IPS DF 4.7 (cell line): ENCODE data around the gene CLEC2D.
A peak's percentile ranks its signal among the peaks of the same experiment; 100 is the strongest.
"Not testable (repeated sequence)": the region's sequence is repeated elsewhere in the genome, so short reads cannot be mapped to it uniquely, and the experiment has no call there.

ENCODE experiments used
- DNase-seq: peaks from one replicate; pipeline ENCODE4 v3.0.0-alpha.2; 2013; ENCODE audit warnings: low spot score; ENCODE audit errors: extremely low read depth

Gene CLEC2D

DNA sequence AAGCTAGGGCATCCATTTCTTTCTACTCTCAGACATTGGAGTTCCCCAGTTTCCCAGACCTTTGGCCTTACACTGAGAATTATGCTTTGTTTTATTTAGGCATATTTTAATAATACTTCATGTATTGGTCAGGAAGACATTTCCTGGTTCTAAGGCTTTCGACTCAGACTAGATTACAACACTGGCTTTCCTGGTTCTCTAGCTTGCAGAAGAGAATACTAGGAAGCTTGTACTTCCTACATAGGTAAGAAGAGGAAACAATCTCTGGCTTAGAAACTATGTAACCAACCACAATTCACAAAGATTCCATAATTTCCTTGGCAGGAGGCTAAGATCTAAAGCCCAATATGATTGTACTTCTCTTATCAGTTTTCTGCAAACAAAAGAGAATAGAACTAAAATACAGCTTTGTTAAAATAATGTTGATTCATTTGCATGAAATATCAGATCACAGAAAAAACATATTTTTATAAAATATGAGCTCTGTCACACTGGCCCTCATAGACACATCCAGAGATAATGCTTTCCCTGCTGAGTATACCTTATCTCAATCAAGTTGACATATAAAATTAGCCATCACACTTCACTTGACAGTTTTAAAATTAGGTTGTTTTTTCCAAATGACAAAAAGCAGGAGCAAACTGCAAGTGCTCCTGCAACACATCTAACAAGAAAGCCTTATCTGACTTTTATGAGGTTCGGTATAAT, 30.5 kb downstream of the CLEC2D start:
- no peak for DNase-seq

DNA sequence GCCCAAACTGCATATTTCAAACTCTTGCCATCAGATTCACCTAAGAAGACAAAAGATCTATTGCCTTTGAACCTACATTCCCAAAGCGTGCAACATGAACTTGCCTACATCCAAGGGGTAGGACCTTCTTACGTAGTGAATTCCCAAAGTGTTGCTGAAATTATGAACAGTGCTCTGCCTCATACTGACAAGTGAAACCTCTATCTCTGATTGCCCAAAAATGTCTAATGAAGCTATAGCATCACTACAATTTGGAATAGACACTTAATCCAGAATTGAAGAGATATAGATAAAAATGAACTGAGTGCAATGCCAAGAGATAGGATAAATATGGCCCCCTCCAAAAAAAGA, 31.1 kb downstream of the CLEC2D start:
- no peak for DNase-seq

DNA sequence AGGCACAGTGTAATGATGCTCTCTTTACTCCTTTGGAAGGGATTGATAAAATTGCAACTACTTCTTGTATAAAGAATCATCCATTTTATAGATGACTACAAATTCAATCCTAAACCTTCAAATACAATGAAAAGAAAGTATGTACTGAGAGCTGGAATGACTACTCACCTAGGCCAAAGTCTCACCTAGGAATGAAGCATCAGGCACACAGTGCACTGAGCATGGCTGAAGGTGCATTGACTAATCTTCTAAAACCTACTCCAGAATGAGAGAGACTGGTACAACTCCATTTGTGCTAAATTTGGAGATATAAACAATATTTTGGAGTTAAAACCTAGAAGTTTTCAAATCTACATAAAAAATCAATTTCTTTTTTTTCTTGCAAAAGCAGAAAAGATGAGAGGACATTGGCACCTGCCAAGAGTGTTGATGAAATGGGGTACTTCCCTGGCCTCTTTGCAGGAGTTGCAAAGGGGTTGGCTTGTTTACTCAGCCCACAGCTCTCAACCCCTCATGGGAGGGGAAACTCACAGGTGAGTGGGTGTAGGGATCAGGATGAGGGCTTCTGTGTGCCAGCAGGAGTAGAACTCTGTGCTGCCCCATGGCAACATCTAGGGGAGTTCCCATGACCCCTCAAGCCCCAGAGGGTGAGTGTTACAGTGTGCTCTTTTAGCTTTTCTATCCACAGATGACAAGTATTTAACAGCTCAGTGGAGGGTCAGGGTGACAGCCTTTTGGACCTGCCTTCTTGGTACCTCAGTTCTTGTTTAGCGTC, 32.1 kb downstream of the CLEC2D start:
- no peak for DNase-seq

GRCh38 chr12:9702255-9702654, 32.7 kb downstream of the CLEC2D start:
- no peak for DNase-seq

DNA sequence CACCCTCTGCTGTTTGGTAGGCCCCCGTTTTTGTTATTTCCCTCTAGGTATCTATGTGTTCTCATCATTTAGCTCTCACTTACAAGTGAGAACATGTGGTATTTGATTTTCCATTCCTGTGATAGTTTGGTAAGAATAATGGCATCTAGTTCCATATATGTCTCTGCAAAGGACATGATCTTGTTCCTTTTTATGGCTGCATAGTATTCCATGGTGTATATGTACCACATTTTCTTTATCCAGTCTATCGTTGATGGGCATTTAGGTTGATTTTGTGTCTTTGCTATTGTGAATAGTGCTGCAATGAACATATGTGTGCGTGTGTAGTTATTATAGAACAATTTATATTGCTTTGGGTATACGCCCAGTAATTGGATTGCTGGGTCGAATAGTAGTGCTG, 35.0 kb downstream of the CLEC2D start:
- DNase-seq, result not testable (repeated sequence)

GRCh38 chr12:9706086-9706685, 36.7 kb downstream of the CLEC2D start:
- DNase-seq, result no peak

GRCh38 chr12:9707356-9707755, 37.8 kb downstream of the CLEC2D start:
- no peak for DNase-seq

DNA sequence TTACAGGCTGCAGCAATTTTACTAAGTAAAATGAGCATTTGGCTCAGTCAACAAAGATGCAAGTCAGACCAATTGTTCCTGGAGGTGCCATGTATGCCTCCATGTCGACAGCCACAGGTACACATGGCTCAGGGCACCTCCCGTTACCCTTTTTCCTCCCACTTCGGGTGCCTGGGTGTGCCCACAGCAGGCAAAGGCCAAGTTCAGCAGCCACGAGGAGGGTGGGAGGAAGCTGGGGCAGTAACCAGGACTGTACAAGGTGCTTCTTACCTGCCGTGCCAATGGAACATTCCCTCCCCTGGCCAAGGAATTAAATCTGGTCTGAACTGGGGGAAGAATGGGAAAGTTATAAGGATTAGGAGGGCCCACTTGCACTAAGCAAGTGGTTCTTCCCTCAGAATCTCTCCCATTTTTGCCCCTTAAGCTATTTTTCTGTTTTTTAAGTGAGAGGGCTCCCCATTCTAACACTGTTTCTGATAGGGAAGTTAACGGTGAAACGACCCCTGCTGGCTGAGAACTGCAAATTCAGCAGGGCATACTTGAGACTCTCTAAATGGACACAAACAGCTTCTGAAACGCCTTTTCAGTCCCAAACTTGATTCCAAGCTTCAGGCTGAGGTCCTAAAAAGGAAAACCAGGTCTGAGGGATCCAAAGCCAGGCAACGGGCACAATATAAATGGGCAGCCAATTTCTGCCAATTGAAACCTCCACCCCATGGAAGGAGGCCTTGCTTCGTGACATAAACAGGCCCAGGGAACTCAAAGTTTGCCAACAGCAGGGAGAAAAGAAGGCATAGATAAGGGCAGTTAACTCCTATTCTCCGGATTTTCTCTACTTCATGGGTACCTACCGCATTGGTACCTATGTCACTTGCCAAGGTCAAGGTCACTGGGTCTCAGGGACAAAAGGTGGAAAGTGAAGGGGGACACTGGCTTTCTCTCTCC, 38.6 kb downstream of the CLEC2D start:
- peak; percentile 46 for DNase-seq

GRCh38 chr12:9708853-9709252, 39.3 kb downstream of the CLEC2D start:
- DNase-seq, result no peak

DNA sequence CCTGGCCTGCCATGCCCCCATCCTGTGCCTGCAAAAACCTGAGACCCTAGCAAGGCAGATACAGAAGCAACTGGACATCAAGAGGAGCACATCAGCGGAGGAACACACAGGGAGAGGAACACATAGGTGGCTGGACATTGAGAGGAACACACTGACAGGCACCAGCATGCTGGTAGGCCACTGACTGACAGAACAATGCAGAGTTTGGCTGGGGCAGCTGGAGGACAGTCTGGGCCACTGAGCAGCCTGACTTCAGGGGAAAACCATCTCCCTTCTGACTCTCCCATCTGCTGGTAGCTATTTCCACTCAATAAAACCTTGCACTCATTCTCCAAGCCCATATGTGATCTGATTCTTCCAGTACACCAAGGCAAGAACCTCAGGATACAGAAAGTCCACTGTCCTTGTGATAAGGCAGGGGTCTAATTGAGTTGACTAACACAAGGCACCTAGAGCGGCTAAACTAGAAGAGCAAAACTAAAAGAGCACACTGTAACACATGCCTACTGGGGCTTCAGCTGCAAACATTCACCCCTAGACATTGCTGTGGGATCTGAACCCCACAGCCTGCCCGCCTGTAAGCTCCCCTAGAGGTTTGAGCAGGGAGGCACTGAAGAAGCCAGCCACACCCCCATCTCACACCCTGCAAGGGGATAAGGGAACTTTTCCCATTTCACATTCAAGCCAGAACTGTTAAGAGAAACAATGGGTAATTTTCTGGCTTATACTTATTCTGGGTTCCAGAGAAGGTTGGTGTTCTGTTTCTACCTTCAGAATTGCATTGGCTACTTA, 41.3 kb downstream of the CLEC2D start:
- DNase-seq, result no peak

DNA sequence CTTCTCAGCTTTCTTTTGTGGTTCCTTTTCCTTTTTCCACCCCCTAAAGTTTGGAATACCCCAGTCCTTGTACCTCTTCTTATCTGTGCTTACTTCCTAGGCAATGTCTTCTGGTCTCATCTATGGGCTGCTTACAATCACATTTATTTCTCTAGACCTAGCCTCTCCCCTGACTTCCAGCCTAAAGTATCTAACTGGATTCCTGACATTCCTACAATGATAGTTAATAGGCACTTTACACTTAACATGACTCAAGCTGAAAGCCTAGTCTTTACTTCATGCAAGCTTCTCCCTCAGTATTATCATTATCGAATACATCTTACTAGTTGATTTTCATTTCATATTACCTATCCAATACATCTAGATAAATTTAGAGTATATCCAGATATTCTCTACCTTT, 42.2 kb downstream of the CLEC2D start:
- DNase-seq, result no peak

DNA sequence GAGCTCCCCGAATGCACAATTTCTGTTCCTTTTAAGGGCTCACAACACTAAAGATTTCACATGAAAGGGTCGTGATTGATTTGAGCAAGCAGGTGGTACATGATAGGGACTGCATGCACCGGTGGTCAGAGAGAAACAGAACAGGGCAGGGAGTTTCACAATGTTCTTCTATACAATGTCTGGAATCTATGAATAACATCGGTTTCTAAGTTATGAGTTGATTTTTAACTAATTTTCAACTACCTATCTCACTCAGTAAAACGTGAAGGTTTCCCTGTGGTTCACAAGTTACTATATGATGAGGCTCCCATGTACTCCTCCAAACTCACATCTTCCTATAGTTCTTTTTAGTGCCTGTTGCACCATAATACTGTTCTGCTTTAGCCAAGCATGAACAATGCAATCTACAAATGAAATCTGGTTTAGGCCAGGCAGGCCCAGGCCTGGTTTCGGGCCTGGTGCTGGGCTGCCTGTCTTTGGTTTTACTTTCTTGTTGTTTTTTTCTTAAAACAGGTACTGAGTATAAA, 43.6 kb downstream of the CLEC2D start:
- not testable (repeated sequence) for DNase-seq

DNA sequence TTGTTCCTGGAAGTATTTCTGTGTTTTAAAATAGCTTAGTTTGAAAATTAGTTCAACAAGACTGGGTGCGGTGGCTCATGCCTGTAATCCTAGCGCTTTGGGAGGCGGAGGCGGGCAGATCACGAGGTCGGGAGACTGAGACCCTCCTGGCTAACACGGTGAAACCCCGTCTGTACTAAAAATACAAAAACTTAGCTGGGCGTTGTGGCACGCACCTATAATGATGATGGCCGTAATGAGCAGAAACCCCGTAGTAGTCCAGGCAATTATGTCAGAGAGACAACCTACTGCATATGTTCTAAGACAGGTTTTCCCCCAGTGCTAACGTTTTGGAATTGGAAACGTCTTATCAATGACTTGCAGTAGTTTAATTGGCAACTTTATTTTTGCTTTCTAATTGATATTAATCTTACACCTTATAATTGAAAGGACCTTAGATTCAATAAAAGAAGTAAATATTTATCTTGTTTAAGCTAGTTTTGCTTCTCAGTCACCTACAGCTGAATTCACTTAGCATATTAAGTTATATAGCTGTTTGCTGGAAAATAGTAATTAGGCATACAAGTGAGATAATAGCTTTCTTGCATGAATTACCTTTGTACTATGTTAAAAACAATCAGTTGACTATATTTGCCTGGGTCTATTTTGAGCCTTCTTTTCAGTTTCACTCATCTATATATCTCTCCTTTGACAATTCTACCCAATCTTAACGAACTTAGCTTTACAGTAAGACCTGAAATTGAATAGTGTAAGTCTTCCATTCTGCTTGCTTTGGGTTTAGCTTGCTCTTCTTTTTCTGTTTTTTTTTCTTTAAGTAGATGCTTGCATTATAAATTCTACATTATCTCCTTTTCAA, 47.8 kb downstream of the CLEC2D start:
- no peak for DNase-seq

DNA sequence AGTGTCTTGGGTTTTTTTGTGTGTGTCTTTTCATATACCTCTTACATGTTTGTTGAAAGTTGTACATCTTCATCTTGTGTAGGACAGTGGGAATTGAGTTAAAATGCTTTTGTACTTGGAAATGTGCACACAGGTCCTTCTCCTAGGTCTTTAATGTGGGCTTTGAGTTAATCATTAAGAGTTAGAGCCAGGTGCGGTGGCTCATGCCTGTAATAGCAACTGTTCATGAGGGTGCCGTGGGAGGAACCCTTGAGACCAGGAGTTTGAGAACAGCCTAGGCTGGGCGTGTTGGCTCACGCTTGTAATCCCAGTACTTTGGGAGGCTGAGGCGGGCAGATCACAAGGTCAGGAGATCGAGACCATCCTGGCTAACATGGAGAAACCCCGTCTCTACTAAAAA, 49.5 kb downstream of the CLEC2D start:
- DNase-seq, result no peak

DNA sequence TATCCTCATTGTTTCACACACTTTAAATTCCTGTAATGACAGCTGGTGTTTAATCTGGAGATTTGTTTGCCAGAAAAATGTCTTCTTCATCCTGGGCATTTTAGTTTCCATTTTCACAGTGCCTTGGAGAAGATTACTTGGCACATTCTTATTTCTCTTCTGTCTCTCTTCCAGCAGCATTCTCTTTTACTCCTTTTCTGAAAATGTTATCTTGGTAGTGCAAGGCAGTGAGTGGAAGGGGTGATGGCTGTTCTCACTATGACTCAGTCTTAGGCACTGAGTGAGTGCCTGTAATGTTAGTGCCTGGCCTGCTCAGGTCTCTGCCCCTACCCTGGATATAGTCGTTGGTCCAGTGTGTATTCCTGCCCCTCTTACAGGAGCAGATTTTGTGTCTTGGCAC, 50.3 kb downstream of the CLEC2D start:
- no peak for DNase-seq

DNA sequence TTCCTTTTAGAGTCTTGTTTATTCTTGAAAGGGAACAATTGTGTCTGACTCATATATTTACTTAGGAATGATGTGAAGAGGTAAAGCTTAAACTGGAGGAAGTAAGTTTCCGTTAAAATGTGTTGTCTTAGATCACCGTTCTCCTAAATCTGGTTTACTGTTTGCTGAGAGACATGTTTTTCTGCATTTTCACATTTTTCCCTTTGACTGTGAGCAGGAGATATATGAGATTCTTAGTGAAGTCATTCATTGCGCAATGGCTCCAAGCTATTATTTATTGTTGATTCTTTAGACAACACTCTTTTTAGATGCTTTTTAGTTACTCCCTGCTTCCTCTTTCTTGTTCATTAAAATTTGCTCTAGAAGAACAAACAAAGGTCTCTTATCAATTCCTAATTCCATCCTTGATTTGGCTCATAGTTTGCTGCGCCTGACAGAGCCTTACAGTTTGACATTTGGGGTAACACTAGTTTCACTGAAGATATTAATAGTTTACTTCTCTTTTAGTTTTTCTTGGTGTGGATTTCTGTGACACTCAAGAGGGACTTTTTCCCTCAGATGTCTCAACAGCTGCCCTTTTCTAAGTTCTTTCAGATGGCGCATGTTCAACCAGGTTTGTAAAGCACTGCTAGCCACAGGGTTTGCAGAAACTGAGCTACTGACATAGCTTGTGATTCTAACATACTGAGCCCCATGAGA, 52.0 kb downstream of the CLEC2D start:
- no peak for DNase-seq

DNA sequence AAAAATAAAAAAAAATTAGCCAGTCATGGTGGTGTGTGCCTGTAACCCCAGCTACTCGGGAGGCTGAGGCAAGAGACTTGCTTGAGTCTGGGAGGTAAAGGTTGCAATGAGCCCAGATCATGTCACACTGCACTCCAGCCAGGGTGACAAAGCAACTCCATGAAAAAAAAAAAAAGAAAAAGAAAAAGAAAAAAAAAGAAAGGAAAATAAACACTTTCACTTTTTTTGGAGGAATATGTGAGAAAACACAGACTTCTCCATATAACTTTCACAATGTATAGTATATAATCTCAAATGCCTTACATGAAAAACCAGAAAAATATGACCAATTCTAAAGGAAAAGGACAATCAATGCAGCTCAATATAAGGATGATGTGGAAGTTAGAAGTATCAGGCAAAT, 54.5 kb downstream of the CLEC2D start:
- DNase-seq, result no peak

DNA sequence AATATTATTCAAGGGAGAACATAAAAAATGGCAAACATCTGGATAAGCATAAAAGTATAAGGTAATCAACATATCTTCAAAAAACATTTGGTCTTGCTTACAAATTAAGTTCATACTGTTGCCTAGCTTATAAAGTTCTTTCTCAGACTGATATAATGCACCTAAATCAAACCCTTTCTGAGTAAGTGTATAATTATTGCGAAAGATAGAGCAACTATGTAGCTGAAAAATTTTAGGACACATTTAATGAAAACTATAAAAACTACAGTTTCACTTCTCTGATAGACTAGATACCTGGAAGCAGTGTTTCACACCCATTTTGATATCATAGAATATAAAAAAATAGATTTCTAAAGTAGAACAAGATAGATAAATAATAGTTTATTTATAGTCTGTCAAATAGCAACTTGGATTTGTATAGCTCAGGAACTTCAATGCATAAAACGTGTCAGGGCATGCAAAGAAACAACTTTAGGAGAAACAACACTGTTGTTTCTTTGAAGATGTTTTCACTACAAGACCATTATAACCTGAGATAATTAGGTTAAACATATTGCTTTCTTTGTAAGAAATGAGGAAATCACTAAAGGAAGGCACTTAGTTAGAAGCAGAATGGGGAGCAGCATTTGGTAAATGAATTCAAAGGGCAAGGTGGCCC, 55.8 kb downstream of the CLEC2D start:
- no peak for DNase-seq
